ENCODE measurements around the gene TAGLN. TPM values are rescaled to one million over a fixed set of nuclear protein-coding genes. Genes with fewer than 3 reads are reported as not detected.
A peak's percentile ranks its signal among the peaks of the same experiment; 100 is the strongest.

Gene TAGLN
- total RNA-seq, 1 donor: 4,185 TPM

DNA sequence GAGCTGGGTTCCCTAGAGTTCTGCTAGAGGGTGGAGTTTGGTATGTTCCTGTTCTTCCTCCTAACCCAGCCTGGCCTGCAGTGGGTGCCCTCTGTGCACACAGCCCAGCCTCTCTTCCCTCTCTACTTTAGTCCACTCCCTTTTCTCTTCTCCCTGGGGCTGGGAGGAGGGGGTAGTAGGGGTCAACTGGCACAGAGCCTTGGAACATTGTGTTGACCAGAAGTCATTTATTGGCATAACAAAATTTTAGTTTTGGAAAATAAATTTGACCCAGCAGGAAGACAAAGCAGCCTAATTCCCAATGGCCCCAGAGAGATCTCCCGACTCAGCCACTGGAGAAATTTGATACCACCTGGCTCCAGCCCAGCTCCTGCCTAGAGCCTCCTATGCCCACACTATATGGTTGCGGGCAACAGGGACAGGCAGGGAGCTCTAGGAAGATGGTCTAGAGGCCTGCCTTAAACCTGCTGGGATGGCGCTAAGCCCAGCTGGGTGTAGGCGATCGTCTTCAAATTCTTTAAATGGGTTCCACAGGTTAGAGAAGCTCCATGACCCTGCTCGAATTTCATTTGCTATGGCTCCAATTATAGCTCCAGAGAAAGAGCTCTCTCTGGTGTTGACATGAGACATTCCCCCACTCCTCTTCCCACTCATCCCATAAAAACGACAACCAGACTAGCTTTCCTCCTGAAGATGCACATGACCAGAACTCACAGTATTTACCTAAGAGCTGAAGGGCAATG, 22.8 kb downstream of the TAGLN start:
- H3K4me3 ChIP-seq (ENCODE audit: low read depth, low read length): no peak overlapping the region
- peak; percentile 89 for DNase-seq (ENCODE audit: low read depth)
- TF ChIP-seq CTCF (IDR thresholded peaks at IDR 0.05; ENCODE audit: insufficient read depth, low read depth, low read length): no peak

- no peak overlapping the region for H3K4me3 ChIP-seq (ENCODE audit: low read depth, low read length)
- TF ChIP-seq CTCF (IDR thresholded peaks at IDR 0.05; ENCODE audit: insufficient read depth, low read depth, low read length): no peak
- no peak for DNase-seq (ENCODE audit: low read depth)
Observed at GRCh38 chr11:117222991-117223740, 24.0 kb downstream of the TAGLN start.

DNA sequence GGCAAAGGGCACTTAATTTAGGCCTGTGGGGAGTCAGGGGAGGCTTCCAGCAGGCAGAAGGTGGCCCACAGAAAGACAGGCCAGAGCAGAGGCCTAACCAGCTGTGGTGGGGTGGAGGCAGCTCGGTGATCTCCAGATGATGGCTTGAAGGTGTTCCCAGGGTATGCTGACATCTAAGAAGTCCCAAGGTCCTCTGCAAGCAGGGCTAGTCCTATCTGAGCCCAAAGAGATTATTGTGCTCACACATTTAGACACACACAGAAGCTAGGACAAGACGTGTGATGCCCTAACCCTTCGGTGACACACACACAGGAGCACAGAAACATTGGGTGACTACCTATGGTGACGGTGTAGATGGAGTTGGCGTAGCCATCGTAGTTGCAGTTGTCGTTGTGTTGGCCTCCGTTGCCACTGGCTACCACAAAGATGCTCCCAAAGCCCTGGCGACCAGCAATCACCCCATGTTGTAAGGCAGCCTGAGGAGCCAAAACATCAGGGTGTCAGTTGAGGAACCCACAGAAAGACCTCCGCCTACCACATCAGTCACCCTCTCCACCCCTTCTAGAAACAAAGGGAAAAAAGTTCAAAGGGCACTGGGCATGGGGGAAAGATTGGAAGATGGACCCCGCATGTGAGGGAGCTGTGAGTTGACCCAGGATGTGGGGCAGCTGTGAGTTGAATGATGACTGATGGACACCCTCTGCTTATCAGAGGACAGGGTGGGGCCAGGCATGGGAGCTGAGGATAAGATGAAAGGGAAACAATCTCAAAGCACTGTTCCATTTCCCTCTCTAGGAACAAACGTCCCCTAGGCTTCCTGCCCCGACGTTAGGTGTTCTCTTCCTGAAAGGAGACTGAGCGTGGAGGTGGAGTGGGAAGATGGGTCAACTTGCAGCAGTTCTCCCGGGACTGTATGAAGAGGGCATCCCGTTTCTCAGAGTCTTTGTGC, 24.8 kb downstream of the TAGLN start:
- no peak for TF ChIP-seq CTCF (IDR thresholded peaks at IDR 0.05; ENCODE audit: insufficient read depth, low read depth, low read length)
- H3K4me3 ChIP-seq (ENCODE audit: low read depth, low read length): no peak overlapping the region
- DNase-seq (ENCODE audit: low read depth): no peak

DNA sequence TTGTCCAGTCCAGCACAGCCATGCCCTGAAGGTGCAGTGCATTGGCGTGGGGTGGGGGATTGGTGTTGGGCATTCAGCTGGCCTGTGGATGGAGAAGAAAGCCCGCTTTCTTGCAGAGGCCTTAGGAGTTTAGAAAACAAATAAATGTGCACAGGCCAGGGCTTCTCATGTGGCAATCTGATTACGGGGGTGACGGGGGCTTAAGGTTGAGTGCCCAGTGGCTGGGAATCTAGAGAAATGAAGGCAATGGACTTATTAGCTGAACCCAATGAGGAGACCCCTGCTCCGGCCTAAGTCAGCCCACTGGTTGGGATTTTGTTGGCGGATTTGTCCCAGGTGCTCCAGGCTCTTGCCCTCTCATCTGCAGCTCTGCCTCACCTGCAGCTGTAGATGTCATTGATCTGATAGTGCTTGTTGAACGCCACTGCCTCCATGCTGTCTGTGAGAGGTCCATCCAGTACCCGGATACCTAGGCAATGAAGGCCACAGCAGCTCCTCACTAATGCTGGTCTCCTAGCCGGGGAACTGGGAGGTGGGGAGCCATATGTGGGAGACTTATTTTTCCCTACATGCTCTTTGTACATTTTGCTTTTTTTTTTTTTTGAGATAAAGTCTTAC, 26.5 kb downstream of the TAGLN start:
- TF ChIP-seq CTCF (IDR thresholded peaks at IDR 0.05; ENCODE audit: insufficient read depth, low read depth, low read length): no peak
- H3K4me3 ChIP-seq (ENCODE audit: low read depth, low read length): no peak overlapping the region
- DNase-seq (ENCODE audit: low read depth): no peak

GRCh38 chr11:117226388-117227385, 27.5 kb downstream of the TAGLN start:
- H3K4me3 ChIP-seq (ENCODE audit: low read depth, low read length): no peak overlapping the region
- peak; percentile 82 for TF ChIP-seq CTCF (IDR thresholded peaks at IDR 0.05; ENCODE audit: insufficient read depth, low read depth, low read length)
- peak; percentile 85 for DNase-seq (ENCODE audit: low read depth)
